ENCODE measurements around the gene REG3A. TPM values are rescaled to one million over a fixed set of nuclear protein-coding genes. Genes with fewer than 3 reads are reported as not detected.
A peak's percentile ranks its signal among the peaks of the same experiment; 100 is the strongest.

The REG3A gene
- polyA plus RNA-seq, 3 donors = not detected

DNA sequence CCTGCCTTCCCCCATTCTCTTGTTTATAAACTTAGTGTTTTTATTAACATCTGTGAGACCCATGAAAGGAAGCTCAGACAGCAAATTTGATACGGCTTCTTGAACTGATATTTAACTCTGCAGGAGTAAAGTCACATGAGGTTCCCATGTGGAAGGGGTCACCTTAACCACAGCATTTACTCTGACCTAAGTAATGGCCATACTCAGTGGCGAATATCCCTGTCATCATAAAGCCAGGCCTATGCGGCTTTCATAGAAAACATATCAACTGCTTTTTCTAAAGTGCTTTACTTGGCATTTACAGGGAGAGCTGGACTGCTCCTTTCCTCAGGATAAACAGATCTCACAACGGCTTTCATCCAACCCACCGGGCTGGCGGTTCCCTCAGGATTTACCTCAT lies 30.3 kb downstream of the REG3A start:
- no peaks in the 10 kb centered on the region for H3K9me3 ChIP-seq (replicated peaks in 1 of 2; ENCODE audit: control insufficient read depth in 1 of 2, insufficient read depth in 1 of 2, low read length in 2 of 2)
- no peak overlapping the region for H3K4me3 ChIP-seq (replicated peaks in 1 of 3; ENCODE audit: low read depth in 2 of 3, low read length in 3 of 3)
- Mint-ChIP-seq H3K4me1 (no peaks in the 10 kb centered on the region), H3K27me3 (ENCODE audit: low read depth in 3 of 3) (peaks cover 0 to 8% (median 2%) of the 10 kb centered on the region in 3 donors), H3K27ac (peak overlapping the region in 1 of 7 donors; percentile 43), H3K4me3 (no peak overlapping the region), H3K9me3 (peaks cover 0 to 10% (median 2%) of the 10 kb centered on the region in 7 donors), H3K36me3 (no peaks in the 10 kb centered on the region)
- TF ChIP-seq, protein P1, sequence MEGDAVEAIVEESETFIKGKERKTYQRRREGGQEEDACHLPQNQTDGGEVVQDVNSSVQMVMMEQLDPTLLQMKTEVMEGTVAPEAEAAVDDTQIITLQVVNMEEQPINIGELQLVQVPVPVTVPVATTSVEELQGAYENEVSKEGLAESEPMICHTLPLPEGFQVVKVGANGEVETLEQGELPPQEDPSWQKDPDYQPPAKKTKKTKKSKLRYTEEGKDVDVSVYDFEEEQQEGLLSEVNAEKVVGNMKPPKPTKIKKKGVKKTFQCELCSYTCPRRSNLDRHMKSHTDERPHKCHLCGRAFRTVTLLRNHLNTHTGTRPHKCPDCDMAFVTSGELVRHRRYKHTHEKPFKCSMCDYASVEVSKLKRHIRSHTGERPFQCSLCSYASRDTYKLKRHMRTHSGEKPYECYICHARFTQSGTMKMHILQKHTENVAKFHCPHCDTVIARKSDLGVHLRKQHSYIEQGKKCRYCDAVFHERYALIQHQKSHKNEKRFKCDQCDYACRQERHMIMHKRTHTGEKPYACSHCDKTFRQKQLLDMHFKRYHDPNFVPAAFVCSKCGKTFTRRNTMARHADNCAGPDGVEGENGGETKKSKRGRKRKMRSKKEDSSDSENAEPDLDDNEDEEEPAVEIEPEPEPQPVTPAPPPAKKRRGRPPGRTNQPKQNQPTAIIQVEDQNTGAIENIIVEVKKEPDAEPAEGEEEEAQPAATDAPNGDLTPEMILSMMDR (IDR thresholded peaks at IDR 0.05) = no peak
- H3K4me2 ChIP-seq (replicated peaks; ENCODE audit: extremely low read depth, low read length, poor library complexity, severe bottlenecking) = no peak overlapping the region
- intact Hi-C loops (cut with micrococcal nuclease) = no loop called here
- no peaks in the 10 kb centered on the region for H3K27me3 ChIP-seq (ENCODE audit: control insufficient read depth in 2 of 2, insufficient read depth in 2 of 2, low read length in 2 of 2)
- no peaks in the 10 kb centered on the region for H3K79me2 ChIP-seq (ENCODE audit: insufficient read depth, low read length)
- H4K20me1 ChIP-seq (ENCODE audit: insufficient read depth, low read length) = no peaks in the 10 kb centered on the region
- no peak overlapping the region for H2AFZ ChIP-seq (ENCODE audit: insufficient read depth, low read depth, low read length, poor library complexity, severe bottlenecking)
- no peak overlapping the region for H3K27ac ChIP-seq (ENCODE audit: low read depth in 1 of 2, low read length in 2 of 2)
- no peaks in the 10 kb centered on the region for H3K4me1 ChIP-seq (ENCODE audit: control insufficient read depth in 1 of 2, insufficient read depth in 2 of 2, low read length in 2 of 2)
- no peak for DNase-seq
- H3K9ac ChIP-seq (ENCODE audit: insufficient read depth, low read length, poor library complexity, severe bottlenecking) = no peak overlapping the region
- H3K36me3 ChIP-seq (replicated peaks in 1 of 2; ENCODE audit: control insufficient read depth in 1 of 2, insufficient read depth in 2 of 2, low read length in 2 of 2) = no peaks in the 10 kb centered on the region
- 86% methylated on average over 2 of the region's 6 CpGs for WGBS (ENCODE audit: insufficient coverage)

DNA sequence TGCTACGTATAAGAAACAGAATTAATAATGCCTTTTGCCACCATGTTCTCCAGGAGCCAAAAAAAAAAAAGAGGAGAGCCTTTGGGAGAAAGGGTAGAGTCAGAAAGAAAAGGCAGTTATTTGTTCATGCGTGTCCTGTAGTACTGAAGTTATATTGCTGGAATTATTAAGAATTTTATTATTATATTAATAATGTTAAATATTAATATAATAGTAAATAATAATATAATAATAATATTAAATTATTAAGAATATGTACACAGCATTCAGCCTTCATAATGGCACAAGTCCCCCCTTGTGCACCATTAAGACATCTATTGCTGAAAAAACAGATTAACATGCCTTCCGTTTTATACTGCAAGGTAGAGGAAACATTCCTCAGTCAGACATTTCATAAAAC lies 31.1 kb downstream of the REG3A start:
- Mint-ChIP-seq H3K4me3 (no peak overlapping the region), H3K27ac (no peak overlapping the region), H3K36me3 (no peaks in the 10 kb centered on the region), H3K9me3 (peaks cover 0 to 6% (median 0%) of the 10 kb centered on the region in 7 donors), H3K27me3 (ENCODE audit: low read depth in 3 of 3) (peaks cover 0 to 5% (median 2%) of the 10 kb centered on the region in 3 donors), H3K4me1 (no peaks in the 10 kb centered on the region)
- Histone ChIP-seq H4K20me1 (ENCODE audit: insufficient read depth, low read length) (no peaks in the 10 kb centered on the region), H3K79me2 (ENCODE audit: insufficient read depth, low read length) (no peaks in the 10 kb centered on the region), H2AFZ (ENCODE audit: insufficient read depth, low read depth, low read length, poor library complexity, severe bottlenecking) (no peak overlapping the region), H3K4me3 (replicated peaks in 1 of 3; ENCODE audit: low read depth in 2 of 3, low read length in 3 of 3) (no peak overlapping the region), H3K9ac (ENCODE audit: insufficient read depth, low read length, poor library complexity, severe bottlenecking) (no peak overlapping the region), H3K4me1 (ENCODE audit: control insufficient read depth in 1 of 2, insufficient read depth in 2 of 2, low read length in 2 of 2) (no peaks in the 10 kb centered on the region), H3K36me3 (replicated peaks in 1 of 2; ENCODE audit: control insufficient read depth in 1 of 2, insufficient read depth in 2 of 2, low read length in 2 of 2) (no peaks in the 10 kb centered on the region), H3K27me3 (ENCODE audit: control insufficient read depth in 2 of 2, insufficient read depth in 2 of 2, low read length in 2 of 2) (no peaks in the 10 kb centered on the region), H3K9me3 (replicated peaks in 1 of 2; ENCODE audit: control insufficient read depth in 1 of 2, insufficient read depth in 1 of 2, low read length in 2 of 2) (no peaks in the 10 kb centered on the region), H3K4me2 (replicated peaks; ENCODE audit: extremely low read depth, low read length, poor library complexity, severe bottlenecking) (no peak overlapping the region), H3K27ac (ENCODE audit: low read depth in 1 of 2, low read length in 2 of 2) (no peak overlapping the region)
- WGBS (ENCODE audit: insufficient coverage) = no CpG with 5 or more reads among the region's 3 CpGs
- TF ChIP-seq, protein P1 (IDR thresholded peaks at IDR 0.05) = no peak
- intact Hi-C loops (cut with micrococcal nuclease) = no loop called here
- no peak for DNase-seq

All from CD14-positive monocyte (primary cell).